HepG2 (cell line): ENCODE measurements around the gene SLC19A1. TPM values are rescaled to one million over a fixed set of nuclear protein-coding genes. Genes with fewer than 3 reads are reported as not detected.
A peak's percentile ranks its signal among the peaks of the same experiment; 100 is the strongest.

ENCODE experiments used
- ATAC-seq: fragments of 200-7000 bp; cut with Tn5 transposase; 3 replicates; pipeline ENCODE4 v1.9.1; 2020; ENCODE audit warnings: mild to moderate bottlenecking, moderate library complexity
- BruUV-seq: library from RNA; stranded (reverse); fragments of 400-500 nt; replicated peaks from 2 replicates; lab custom pipeline; 2021; lab: Mats Ljungman, UMichigan
- CTCF ChIA-PET: fragments of 300-600 bp; formaldehyde crosslinking; extraction: SDS; loops from one replicate; lab custom pipeline; 2021; ENCODE audit warnings: low total read pairs, inconsistent platforms, low intra/inter-chr PET ratio; lab: Yijun Ruan, JAX
- POLR2A ChIA-PET: fragments of 350-600 bp; sonication (Branson Sonifier 250); formaldehyde crosslinking; loops from one replicate; lab custom pipeline; 2020; ENCODE audit warnings: antibody characterized with exemption, inconsistent platforms; lab: Yijun Ruan, JAX
- DNase-seq: peaks from one replicate; pipeline ENCODE4 v3.0.0-alpha.2; 2015; ENCODE audit warnings: low spot score
- FAIRE-seq: peaks from 3 replicates; lab custom pipeline; 2011; peaks lifted over from hg19 to GRCh38; lab: Jason Lieb, UNC
- H2AFZ ChIP-seq: one replicate; pipeline ENCODE4 v1.6.1; 2011; ENCODE audit warnings: low read length, inconsistent platforms
- H3K27ac ChIP-seq: fragments of 300-600 bp; 3 replicates; pipeline ENCODE4 v1.8.0; 2011; ENCODE audit warnings: mixed run types, mild to moderate bottlenecking, mixed read lengths, low read length, inconsistent platforms; ENCODE audit not compliant: insufficient read depth; ENCODE audit errors: extremely low read length
- H3K27me3 ChIP-seq, 2 experiments: fragments of 200-600 bp in 1 of 2; 2 replicates in 1 of 2; 3 replicates in 1 of 2; pipeline versions ENCODE4 v1.6.0 to v1.8.0; 2011; ENCODE audit warnings: low read length in 2 of 2, mild to moderate bottlenecking in 2 of 2, moderate library complexity in 2 of 2, inconsistent platforms in 1 of 2; ENCODE audit not compliant: insufficient read depth in 2 of 2, control insufficient read depth in 1 of 2
- H3K36me3 ChIP-seq, 2 experiments: fragments of 200-600 bp in 1 of 2; replicated peaks in 1 of 2; 2 replicates in 1 of 2; 3 replicates in 1 of 2; pipeline versions ENCODE4 v1.5.1 to v1.8.0; 2011; ENCODE audit warnings: low read length in 2 of 2, inconsistent platforms in 1 of 2; ENCODE audit not compliant: insufficient read depth in 2 of 2, control insufficient read depth in 1 of 2
- H3K4me1 ChIP-seq: 2 replicates; pipeline ENCODE4 v1.5.1; 2012; ENCODE audit warnings: low read length, inconsistent platforms; ENCODE audit not compliant: insufficient read depth
- H3K4me2 ChIP-seq: 2 replicates; pipeline ENCODE4 v1.6.0; 2011; ENCODE audit warnings: low read depth, low read length, inconsistent platforms
- H3K4me3 ChIP-seq, 3 experiments: fragments of 200-600 bp in 1 of 3; sonication (generic), shearing (Covaris generic) in 1 of 3; replicated peaks in 1 of 3; 2 replicates each; pipeline ENCODE4 v1.5.1; 2011 to 2016; ENCODE audit warnings: low read length in 3 of 3, inconsistent platforms in 2 of 3, low read depth in 2 of 3, mild to moderate bottlenecking in 2 of 3, control low read depth in 1 of 3, mixed read lengths in 1 of 3; ENCODE audit not compliant: insufficient read depth in 1 of 3
- H3K79me2 ChIP-seq: one replicate; pipeline ENCODE4 v1.6.1; 2011; ENCODE audit warnings: low read length, inconsistent platforms; ENCODE audit not compliant: insufficient read depth
- H3K9ac ChIP-seq: 2 replicates; pipeline ENCODE4 v1.6.0; 2011; ENCODE audit warnings: mild to moderate bottlenecking, low read depth, low read length, inconsistent platforms; ENCODE audit not compliant: insufficient read depth
- H3K9me3 ChIP-seq: 2 replicates; pipeline ENCODE4 v1.5.1; 2012; ENCODE audit warnings: mild to moderate bottlenecking, low read length
- H4K20me1 ChIP-seq: 2 replicates; pipeline ENCODE4 v1.6.0; 2011; ENCODE audit warnings: inconsistent platforms, mild to moderate bottlenecking, low read length, moderate library complexity; ENCODE audit not compliant: insufficient read depth
- FOXO1 ChIP-seq: sonication (generic); formaldehyde crosslinking; IDR thresholded peaks from 2 replicates; pipeline ENCODE4 v1.4.0; 2020; ENCODE audit warnings: missing genetic modification reagents
- GTF2F1 ChIP-seq: fragments of 150-350 bp; IDR thresholded peaks from 2 replicates; pipeline ENCODE4 v1.6.1; 2014; ENCODE audit warnings: low read length
- HOXA5 ChIP-seq: sonication (generic); formaldehyde crosslinking; IDR thresholded peaks from 2 replicates; pipeline ENCODE4 v1.4.0; 2020; ENCODE audit warnings: missing genetic modification reagents
- KLF12 ChIP-seq: sonication (generic); formaldehyde crosslinking; IDR thresholded peaks from 2 replicates; pipeline ENCODE4 v1.4.0; 2020; ENCODE audit warnings: missing genetic modification reagents, borderline replicate concordance
- NFKB2 ChIP-seq: sonication (generic); formaldehyde crosslinking; IDR thresholded peaks from 2 replicates; pipeline ENCODE4 v1.4.0; 2020; ENCODE audit warnings: missing genetic modification reagents, borderline replicate concordance
- PITX1 ChIP-seq: sonication (generic); formaldehyde crosslinking; IDR thresholded peaks from 2 replicates; pipeline ENCODE4 v1.5.1; 2020; ENCODE audit warnings: mild to moderate bottlenecking, missing genetic modification reagents
- PPARG ChIP-seq: conservative IDR thresholded peaks from 2 replicates; pipeline ENCODE4 v1.6.1; 2016; ENCODE audit warnings: missing biosample characterization, missing genetic modification reagents
- SCMH1 ChIP-seq: sonication (generic); formaldehyde crosslinking; IDR thresholded peaks from 2 replicates; pipeline ENCODE4 v1.9.0; 2021; ENCODE audit warnings: missing genetic modification reagents, mild to moderate bottlenecking, borderline replicate concordance
- SNRNP70 ChIP-seq: fragments of 200-400 bp; formaldehyde crosslinking; IDR thresholded peaks from 2 replicates; pipeline ENCODE4 v1.6.1; 2017; ENCODE audit warnings: mild to moderate bottlenecking, low read depth, low read length, moderate library complexity
- ZFX ChIP-seq: sonication (generic); formaldehyde crosslinking; IDR thresholded peaks from 2 replicates; pipeline ENCODE4 v1.4.0; 2020; ENCODE audit warnings: mild to moderate bottlenecking, low read depth, missing genetic modification reagents, moderate library complexity
- ZNF563 ChIP-seq: sonication (generic); formaldehyde crosslinking; IDR thresholded peaks from 2 replicates; pipeline ENCODE4 v1.8.0; 2022; ENCODE audit warnings: mild to moderate bottlenecking, moderate library complexity, missing genetic modification reagents
- ZNF614 ChIP-seq: IDR thresholded peaks from 2 replicates; pipeline ENCODE4 v1.6.1; 2018; ENCODE audit warnings: missing biosample characterization, missing genetic modification reagents, inconsistent platforms, borderline replicate concordance
- ZNF781 ChIP-seq: sonication (generic); formaldehyde crosslinking; IDR thresholded peaks from 2 replicates; pipeline ENCODE4 v1.5.1; 2020; ENCODE audit warnings: borderline replicate concordance, mild to moderate bottlenecking, missing genetic modification reagents; ENCODE audit errors: not compliant biosample characterization
- WGBS: methylation state at CpG from one replicate; pipeline ENCODE4 v1.1.6; 2017; ENCODE audit warnings: low lambda C conversion rate; 5-methylcytosine and 5-hydroxymethylcytosine counted together
- in situ Hi-C: cut with HindIII; loops from 2 replicates; pipeline ENCODE4 v1.10.0; 2017; ENCODE audit warnings: low pct_unique_long_range_greater_than_20kb; ENCODE audit not compliant: extremely low pct_ligation_motif_present
- intact Hi-C: fragments of 100-400 bp; cut with micrococcal nuclease; formaldehyde crosslinking; loops from one replicate; pipeline ENCODE4 v1.10.0; 2022; ENCODE audit not compliant: unreplicated experiment
- polyA plus RNA-seq, 8 experiments: library from polyadenylated mRNA; depleted of rRNA in 3 of 8; stranded (reverse) in 7 of 8; unstranded in 1 of 8; fragments of >200 nt; fragmentation: Illumina TruSeq in 4 of 8; extraction: Trizol in 4 of 8; gene quantifications; 2 replicates each; pipeline versions ENCODE4 v1.2.1 to v1.2.3, GENCODE V29; 2011 to 2016; ENCODE audit warnings: low read depth in 4 of 8, missing spikeins in 1 of 8, mixed read lengths in 1 of 8; ENCODE audit not compliant: insufficient read depth in 1 of 8
- total RNA-seq, 5 experiments: library from RNA; depleted of rRNA; stranded (reverse); fragments of >200 nt; fragmentation: Illumina TruSeq; extraction: Trizol; gene quantifications; 2 replicates each; pipeline ENCODE4 v1.2.3, GENCODE V29; 2016; ENCODE audit warnings: low read depth in 1 of 5
- TF ChIP-seq, protein P1 (sequence below): sonication (generic); formaldehyde crosslinking; IDR thresholded peaks from 2 replicates; pipeline ENCODE4 v1.8.1; 2023; ENCODE audit warnings: mild to moderate bottlenecking, missing genetic modification reagents
- TF ChIP-seq, protein P2 (sequence below): IDR thresholded peaks from 2 replicates; pipeline ENCODE4 v1.6.1; 2012; ENCODE audit warnings: inconsistent platforms

Gene SLC19A1
- total and polyA plus RNA-seq, 2 of the 13 experiments (the other 11 are each of a cell fraction or from before 2014, with no cell fraction given) = 21.8 to 23.0 TPM

DNA sequence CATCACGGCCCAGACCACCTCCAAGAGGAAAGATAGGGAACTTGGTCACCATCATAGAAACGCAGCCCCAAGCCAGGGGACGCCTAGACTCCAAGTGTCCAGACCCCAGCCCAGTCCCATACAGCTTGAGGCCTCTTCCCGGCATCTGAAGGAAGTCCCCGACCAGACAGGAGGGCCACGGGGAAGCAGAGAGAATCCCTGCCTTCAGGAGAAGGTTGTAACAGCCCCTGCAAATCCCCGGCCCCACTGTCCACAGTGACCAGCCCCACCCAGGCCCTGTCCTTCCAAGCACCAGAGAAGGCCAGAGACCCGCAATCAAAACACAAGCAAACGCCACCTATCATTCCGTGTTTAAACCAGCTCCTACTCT, 1.7 kb downstream of the SLC19A1 start:
- peak overlapping the region; percentile 71 for H3K9ac ChIP-seq
- WGBS = 69% methylated on average over 4 of the region's 10 CpGs

DNA sequence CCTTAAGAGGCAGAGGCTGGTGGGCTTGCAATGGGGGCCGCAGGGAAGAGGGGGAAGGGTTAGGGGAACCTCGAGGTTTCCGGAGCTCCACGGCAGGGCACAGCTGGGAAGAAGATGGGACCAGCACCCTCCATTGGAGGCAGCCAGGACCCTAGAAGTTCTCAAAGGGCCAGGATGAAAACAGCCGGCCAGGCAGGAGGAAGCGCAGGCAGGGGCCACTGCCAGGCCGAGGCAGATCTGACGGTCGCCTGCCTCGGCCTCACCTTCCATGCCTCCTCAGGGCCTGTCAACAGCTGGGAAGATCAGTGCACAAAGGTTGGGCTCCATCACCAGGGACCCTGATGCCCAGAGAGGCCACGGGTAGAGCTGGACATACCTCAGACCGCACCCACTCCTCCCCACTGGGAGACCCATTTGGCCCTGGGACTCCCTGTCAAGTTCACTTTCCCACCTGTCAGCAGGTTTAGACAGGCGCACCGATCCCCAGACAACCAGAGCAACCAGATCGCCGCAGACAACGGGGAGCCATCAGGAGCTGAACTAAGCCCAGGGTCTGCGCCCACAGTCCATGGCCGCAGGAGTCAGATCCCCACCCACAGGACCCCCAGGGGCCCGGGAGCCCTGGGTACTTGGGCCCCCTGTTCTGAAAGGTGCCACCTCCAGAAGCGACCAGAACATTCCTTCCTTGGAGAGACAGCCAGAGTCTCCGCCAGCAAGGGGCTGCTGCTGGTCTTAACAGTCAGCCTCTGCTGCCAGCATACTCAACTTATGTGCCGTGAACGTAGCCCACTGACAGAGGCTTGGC, 2.2 kb downstream of the SLC19A1 start:
- FAIRE-seq = no peak
- Histone ChIP-seq H3K27me3 (peaks cover 0 to 11% of the 10 kb centered on the region in 2 experiments; a peak in 3 of 5 replicates), H3K4me2 (peak overlapping the region; percentile 86), H3K4me3 (peak overlapping the region in 1 of 3 experiments; percentile 80; a peak in 1 of 6 replicates), H3K27ac (no peak overlapping the region), H3K4me1 (peaks cover 49% of the 10 kb centered on the region), H4K20me1 (no peaks in the 10 kb centered on the region), H2AFZ (no peak overlapping the region), H3K36me3 (peaks cover 1 to 18% of the 10 kb centered on the region in 2 experiments; a peak in 2 of 5 replicates), H3K79me2 (peaks cover 39% of the 10 kb centered on the region), H3K9me3 (no peaks in the 10 kb centered on the region), H3K9ac (no peak overlapping the region)
- DNase-seq = no peak
- no peak for TF ChIP-seq ZNF563 (CRISPR knock-in tag)
- TF ChIP-seq PPARG = no peak
- TF ChIP-seq ZNF614 = no peak
- TF ChIP-seq ZFX (CRISPR knock-in tag) = no peak
- no peak for TF ChIP-seq SCMH1 (CRISPR knock-in tag)
- TF ChIP-seq, protein P1, sequence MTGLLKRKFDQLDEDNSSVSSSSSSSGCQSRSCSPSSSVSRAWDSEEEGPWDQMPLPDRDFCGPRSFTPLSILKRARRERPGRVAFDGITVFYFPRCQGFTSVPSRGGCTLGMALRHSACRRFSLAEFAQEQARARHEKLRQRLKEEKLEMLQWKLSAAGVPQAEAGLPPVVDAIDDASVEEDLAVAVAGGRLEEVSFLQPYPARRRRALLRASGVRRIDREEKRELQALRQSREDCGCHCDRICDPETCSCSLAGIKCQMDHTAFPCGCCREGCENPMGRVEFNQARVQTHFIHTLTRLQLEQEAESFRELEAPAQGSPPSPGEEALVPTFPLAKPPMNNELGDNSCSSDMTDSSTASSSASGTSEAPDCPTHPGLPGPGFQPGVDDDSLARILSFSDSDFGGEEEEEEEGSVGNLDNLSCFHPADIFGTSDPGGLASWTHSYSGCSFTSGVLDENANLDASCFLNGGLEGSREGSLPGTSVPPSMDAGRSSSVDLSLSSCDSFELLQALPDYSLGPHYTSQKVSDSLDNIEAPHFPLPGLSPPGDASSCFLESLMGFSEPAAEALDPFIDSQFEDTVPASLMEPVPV (CRISPR knock-in tag) = no peak
- TF ChIP-seq KLF12 = no peak
- TF ChIP-seq SNRNP70 = no peak
- TF ChIP-seq, protein P2, sequence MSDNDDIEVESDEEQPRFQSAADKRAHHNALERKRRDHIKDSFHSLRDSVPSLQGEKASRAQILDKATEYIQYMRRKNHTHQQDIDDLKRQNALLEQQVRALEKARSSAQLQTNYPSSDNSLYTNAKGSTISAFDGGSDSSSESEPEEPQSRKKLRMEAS = no peak
- no peak for TF ChIP-seq FOXO1 (CRISPR knock-in tag)
- WGBS = 93% methylated on average over 10 of the region's 24 CpGs
- no peak for ATAC-seq
- intact Hi-C loops (no loop called here), in situ Hi-C loops (no loop called here)
- CTCF ChIA-PET = no interaction called here
- POLR2A ChIA-PET = interaction anchor here (0.6 to 1.6 kb wide), 2 partner anchors 11 to 69 kb away, joined by 3 to 4 read pairs; no protein-coding TSS in a partner anchor
- no TSS peak for BruUV-seq

More for the DNA sequence above, 1.7 kb downstream of the SLC19A1 start:
- TF ChIP-seq HOXA5 (CRISPR knock-in tag) (no peak), GTF2F1 (no peak), NFKB2 (CRISPR knock-in tag) (no peak), PITX1 (CRISPR knock-in tag) (no peak), ZNF781 (CRISPR knock-in tag) (no peak)
- TF ChIP-seq, all 625 proteins: peak for 0
- in situ Hi-C loops = no loop called here
- Histone ChIP-seq H3K4me1 (peaks cover 49% of the 10 kb centered on the region), H3K4me3 (peak overlapping the region in 2 of 3 experiments; percentile 60 to 80; a peak in 3 of 6 replicates), H4K20me1 (no peaks in the 10 kb centered on the region), H3K27ac (no peak overlapping the region), H3K27me3 (peaks cover 0 to 11% of the 10 kb centered on the region in 2 experiments; a peak in 3 of 5 replicates), H3K4me2 (peak overlapping the region; percentile 86), H3K36me3 (peaks cover under 1 to 13% of the 10 kb centered on the region in 2 experiments; a peak in 2 of 5 replicates), H3K79me2 (peaks cover 39% of the 10 kb centered on the region), H3K9me3 (no peaks in the 10 kb centered on the region), H2AFZ (no peak overlapping the region)
- ChIA-PET POLR2A (interaction anchor here (0.6 to 1.6 kb wide), 2 partner anchors 11 to 69 kb away, joined by 3 to 4 read pairs; no protein-coding TSS in a partner anchor), CTCF (no interaction called here)
- no peak for FAIRE-seq
- no peak for ATAC-seq
- intact Hi-C loops = no loop called here
- DNase-seq = no peak
- no TSS peak for BruUV-seq
